ENCODE results near the gene SWT1.

Gene SWT1

GRCh38 chr1:185322636-185323035 lies 165.7 kb downstream of the SWT1 start:
- DNase-seq: no peak

DNA sequence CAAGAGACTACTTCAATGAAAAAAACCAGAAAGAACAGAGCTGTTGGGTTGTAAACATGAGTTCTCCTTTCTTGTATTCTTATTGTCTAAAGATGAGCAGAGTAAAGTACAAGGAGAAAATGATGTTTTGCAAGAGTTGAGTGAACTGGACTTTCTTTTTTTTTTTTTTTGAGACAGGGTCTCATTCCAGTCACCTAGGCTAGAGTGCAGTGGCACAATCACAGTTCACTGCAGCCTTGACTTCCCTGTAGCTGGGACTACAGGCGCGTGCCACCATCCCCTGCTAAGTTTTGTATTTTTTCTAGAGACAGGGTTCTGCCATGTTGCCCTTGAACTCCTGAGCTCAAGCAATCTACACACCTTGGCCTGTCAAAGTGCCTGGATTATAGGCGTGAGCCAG lies 167.2 kb downstream of the SWT1 start:
- DNase-seq: no peak

DNA sequence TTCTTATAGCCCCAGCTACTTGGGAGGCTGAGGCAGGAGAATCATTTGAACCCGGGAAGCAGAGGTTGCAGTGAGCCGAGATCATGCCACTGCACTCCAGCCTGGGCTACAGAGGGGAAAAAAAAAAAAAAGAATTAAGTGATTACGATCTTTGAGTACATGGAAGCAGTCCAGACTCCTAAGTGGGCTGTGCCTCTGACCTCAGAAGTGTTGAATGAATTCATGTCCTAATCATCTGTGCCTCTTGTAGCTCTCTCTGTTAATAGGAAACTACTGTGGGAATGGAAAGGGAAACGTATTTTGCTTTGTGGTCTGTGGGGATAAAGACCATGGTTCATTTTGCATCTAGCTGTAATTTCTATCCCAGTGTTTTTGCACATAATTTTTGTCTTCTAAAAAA lies 168.4 kb downstream of the SWT1 start:
- peak in 1 of 3 donors; percentile 36 for DNase-seq

DNA sequence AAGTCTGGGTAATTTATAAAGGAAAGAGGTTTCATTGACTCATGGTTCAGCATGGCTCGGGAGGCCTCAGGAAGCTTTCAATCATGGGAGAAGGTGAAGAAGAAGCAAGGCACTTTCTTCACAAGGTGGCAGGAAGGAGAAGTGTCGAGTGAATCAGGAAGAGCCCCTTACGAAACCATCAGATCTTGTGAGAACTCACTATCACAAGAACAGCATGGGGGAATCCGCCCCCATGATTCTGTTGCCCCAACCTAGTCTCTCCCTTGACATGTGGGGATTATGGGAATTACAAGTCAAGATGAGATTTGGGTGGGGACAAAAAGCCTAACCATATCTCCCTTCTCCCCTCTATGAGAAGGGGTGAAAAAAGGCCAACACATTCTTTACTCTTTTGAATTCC lies 171.3 kb downstream of the SWT1 start:
- DNase-seq: no peak

- DNase-seq: no peak
Measured at GRCh38 chr1:185334182-185334581, 177.2 kb downstream of the SWT1 start.

GRCh38 chr1:185337246-185337645 lies 180.3 kb downstream of the SWT1 start:
- DNase-seq: peak; percentile 44 to 73 (median 72)

DNA sequence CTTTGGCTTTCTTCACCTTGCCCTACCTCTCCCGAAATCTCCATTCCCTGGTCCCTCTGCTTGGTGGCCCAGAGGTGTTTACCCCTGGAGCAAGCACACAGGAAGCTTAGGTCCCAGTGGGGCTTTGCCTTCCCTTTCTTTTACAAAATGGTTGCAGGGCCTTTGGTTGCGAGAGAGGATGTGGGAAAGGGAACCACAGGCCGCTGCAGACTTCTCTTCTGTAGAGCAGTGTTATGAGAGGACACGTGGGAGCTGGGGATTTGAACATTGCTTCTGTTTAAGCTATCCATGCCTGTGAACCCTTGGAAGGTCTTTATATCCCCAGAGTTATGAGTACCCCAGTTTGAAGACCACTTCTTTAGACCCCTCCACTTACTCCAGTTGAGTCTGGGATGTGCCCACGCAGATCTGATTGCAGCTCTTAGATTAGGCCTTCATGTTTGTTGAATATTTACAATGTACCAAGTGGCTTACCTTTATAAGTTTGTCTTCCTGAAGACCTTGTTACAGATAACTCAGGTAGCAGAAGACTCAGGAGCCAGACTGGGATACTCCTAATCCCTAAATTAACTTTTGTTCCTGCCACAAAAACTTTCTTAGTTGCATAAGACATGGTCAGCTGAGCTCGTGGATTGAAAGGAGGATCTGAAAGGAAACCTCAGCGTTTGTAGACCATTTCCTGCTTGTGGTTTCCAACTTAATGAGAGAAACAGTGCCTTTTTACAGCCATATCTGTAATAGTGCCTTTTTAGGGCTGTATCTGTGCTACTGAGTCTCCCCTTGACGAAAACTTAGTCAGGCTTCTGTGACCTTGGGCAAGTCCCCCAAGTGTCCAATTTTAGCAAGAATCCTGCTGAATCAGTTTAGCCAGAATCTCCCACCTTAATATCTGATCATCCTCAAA lies 182.0 kb downstream of the SWT1 start:
- DNase-seq: peak; percentile 77 to 89 (median 85)

DNA sequence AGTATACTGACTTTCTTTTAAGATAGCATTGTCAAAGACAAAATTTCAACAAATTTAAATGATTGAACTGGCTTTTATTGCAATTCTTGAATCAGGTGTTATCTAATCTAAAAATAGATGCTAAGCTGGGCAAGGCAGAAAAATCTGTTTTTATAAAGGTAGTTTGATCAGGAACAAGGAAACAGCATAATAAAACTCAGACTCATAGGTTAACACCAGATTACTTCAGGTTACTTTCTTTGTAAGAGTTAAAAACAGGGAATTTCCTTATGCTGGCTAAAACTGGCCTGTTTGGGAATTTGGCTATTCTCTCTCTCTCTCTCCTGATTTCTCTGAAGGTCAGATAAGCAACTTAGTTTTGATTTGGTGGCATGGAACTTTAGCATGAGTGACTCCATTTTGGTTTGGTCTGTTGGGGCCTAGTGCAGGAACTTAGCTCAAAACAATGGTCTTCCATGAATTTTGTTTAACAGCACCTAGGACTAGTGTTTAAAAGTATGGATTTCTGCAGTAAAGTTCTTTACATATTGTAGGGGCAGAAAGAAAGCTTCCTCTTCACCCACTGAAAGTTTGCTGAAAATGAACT lies 184.3 kb downstream of the SWT1 start:
- no peak for DNase-seq
